Keratinocyte (primary cell): ENCODE data around the gene RIMS4. TPM values are rescaled to one million over a fixed set of nuclear protein-coding genes. Genes with fewer than 3 reads are reported as not detected.

Experiments
- DNase-seq: peaks from one replicate; pipeline ENCODE4 v3.0.0-alpha.2; 2011; ENCODE audit warnings: low read depth, missing footprints, low spot score
- FAIRE-seq: peaks from 2 replicates; lab custom pipeline; 2011; peaks lifted over from hg19 to GRCh38; lab: Jason Lieb, UNC
- H2AFZ ChIP-seq: 2 replicates; pipeline ENCODE4 v1.6.0; 2012; ENCODE audit warnings: low read length, control low read depth, inconsistent platforms; ENCODE audit not compliant: control insufficient read depth
- H3K27ac ChIP-seq: 2 replicates; pipeline ENCODE4 v1.5.1; 2011; ENCODE audit warnings: low read length; ENCODE audit not compliant: control insufficient read depth, insufficient read depth
- H3K27me3 ChIP-seq: 3 replicates; pipeline ENCODE4 v1.6.0; 2011; ENCODE audit warnings: low read length; ENCODE audit not compliant: control insufficient read depth, insufficient read depth; ENCODE audit errors: extremely low read depth
- H3K36me3 ChIP-seq, 2 experiments: 2 replicates in 1 of 2; 3 replicates in 1 of 2; pipeline ENCODE4 v1.5.1; 2011; ENCODE audit warnings: low read length in 2 of 2, mild to moderate bottlenecking in 1 of 2; ENCODE audit not compliant: control insufficient read depth in 2 of 2, insufficient read depth in 2 of 2; ENCODE audit errors: extremely low read depth in 1 of 2
- H3K4me1 ChIP-seq: 3 replicates; pipeline ENCODE4 v1.5.1; 2011; ENCODE audit warnings: low read length; ENCODE audit not compliant: control insufficient read depth, insufficient read depth; ENCODE audit errors: extremely low read depth
- H3K4me2 ChIP-seq: 3 replicates; pipeline ENCODE4 v1.6.0; 2011; ENCODE audit warnings: low read depth, low read length; ENCODE audit not compliant: control insufficient read depth, insufficient read depth; ENCODE audit errors: extremely low read depth
- H3K4me3 ChIP-seq, 3 experiments: fragments of 200-600 bp in 1 of 3; sonication (generic) in 1 of 3; 2 replicates in 2 of 3; 3 replicates in 1 of 3; pipeline ENCODE4 v1.5.1; 2011 to 2016; ENCODE audit warnings: low read length in 3 of 3, mild to moderate bottlenecking in 3 of 3, control low read depth in 2 of 3, inconsistent platforms in 1 of 3, low read depth in 1 of 3, mixed read lengths in 1 of 3, mixed run types in 1 of 3, moderate library complexity in 1 of 3; ENCODE audit not compliant: control insufficient read depth in 2 of 3, insufficient read depth in 2 of 3; ENCODE audit errors: extremely low read depth in 1 of 3
- H3K79me2 ChIP-seq: 2 replicates; pipeline ENCODE4 v1.6.0; 2012; ENCODE audit warnings: low read length; ENCODE audit not compliant: control insufficient read depth, insufficient read depth
- H3K9ac ChIP-seq: 3 replicates; pipeline ENCODE4 v1.6.0; 2011; ENCODE audit warnings: low read length; ENCODE audit not compliant: control insufficient read depth, insufficient read depth; ENCODE audit errors: extremely low read depth
- H3K9me1 ChIP-seq: 3 replicates; pipeline ENCODE4 v1.6.0; 2011; ENCODE audit warnings: low read length; ENCODE audit not compliant: control insufficient read depth, insufficient read depth; ENCODE audit errors: extremely low read depth
- H3K9me3 ChIP-seq: 2 replicates; pipeline ENCODE4 v1.5.1; 2012; ENCODE audit warnings: low read depth, low read length; ENCODE audit not compliant: control insufficient read depth
- H4K20me1 ChIP-seq: 3 replicates; pipeline ENCODE4 v1.6.0; 2011; ENCODE audit warnings: low read length; ENCODE audit not compliant: control insufficient read depth, insufficient read depth; ENCODE audit errors: extremely low read depth
- CTCF ChIP-seq, 3 experiments: IDR thresholded peaks in 1 of 3; conservative IDR thresholded peaks in 1 of 3; optimal IDR thresholded peaks in 1 of 3; 2 replicates in 2 of 3; 3 replicates in 1 of 3; pipeline versions ENCODE3 to v1.5.1; 2011; ENCODE audit warnings: low read length in 3 of 3, mild to moderate bottlenecking in 3 of 3, moderate library complexity in 2 of 3, control low read depth in 1 of 3, inconsistent platforms in 1 of 3; ENCODE audit not compliant: insufficient read depth in 2 of 3; ENCODE audit errors: extremely low read depth in 1 of 3
- EZH2 ChIP-seq: IDR thresholded peaks from one replicate; pipeline ENCODE4 v1.6.1; 2012; ENCODE audit warnings: inconsistent platforms, mild to moderate bottlenecking, low read length, moderate library complexity
- dilution Hi-C: fragments of 300-500 bp; cut with MboI; formaldehyde crosslinking; loops from one replicate; pipeline ENCODE4 v1.7.0; 2020; ENCODE audit warnings: low sequenced_read_pairs; ENCODE audit not compliant: extremely low pct_ligation_motif_present
- polyA plus RNA-seq, 5 experiments: library from polyadenylated mRNA; depleted of rRNA in 3 of 5; stranded (reverse) in 3 of 5; stranded (forward) in 1 of 5; unstranded in 1 of 5; fragments of >200 nt; gene quantifications; 1 replicate in 1 of 5; 2 replicates in 3 of 5; 3 replicates in 1 of 5; pipeline versions ENCODE4 v1.2.1 to v1.2.3, GENCODE V29; 2011 to 2012; ENCODE audit warnings: missing spikeins in 2 of 5, low read depth in 1 of 5, low replicate concordance in 1 of 5

The RIMS4 gene
- polyA plus RNA-seq, 1 donor (not counting 4 experiments of a cell fraction or from before 2014, with no cell fraction given), result not detected

GRCh38 chr20:44759595-44759994 lies 50.8 kb downstream of the RIMS4 start:
- Histone ChIP-seq H3K27me3 (peaks cover 13% of the 10 kb centered on the region), H3K4me2 (no peak overlapping the region), H3K36me3 (no peaks in the 10 kb centered on the region), H3K9ac (no peak overlapping the region), H2AFZ (no peak overlapping the region), H3K4me3 (no peak overlapping the region), H3K79me2 (no peaks in the 10 kb centered on the region), H3K9me1 (no peaks in the 10 kb centered on the region), H3K4me1 (no peaks in the 10 kb centered on the region), H4K20me1 (no peaks in the 10 kb centered on the region), H3K27ac (no peak overlapping the region), H3K9me3 (no peaks in the 10 kb centered on the region)
- DNase-seq (no peak), FAIRE-seq (no peak)
- no peak for TF ChIP-seq EZH2
- dilution Hi-C loops, result loop anchor here (25.0 kb wide), 1 partner anchor 103 kb away; no protein-coding TSS in a partner anchor

GRCh38 chr20:44758247-44759101 lies 51.9 kb downstream of the RIMS4 start:
- Histone ChIP-seq H3K27ac (no peak overlapping the region), H3K9me3 (no peaks in the 10 kb centered on the region), H3K9me1 (no peaks in the 10 kb centered on the region), H3K9ac (no peak overlapping the region), H4K20me1 (no peaks in the 10 kb centered on the region), H3K36me3 (no peaks in the 10 kb centered on the region), H3K79me2 (no peaks in the 10 kb centered on the region), H3K4me1 (no peaks in the 10 kb centered on the region), H3K4me3 (no peak overlapping the region), H2AFZ (no peak overlapping the region), H3K27me3 (peaks cover 18% of the 10 kb centered on the region), H3K4me2 (no peak overlapping the region)
- FAIRE-seq, result no peak
- dilution Hi-C loops, result loop anchor here (25.0 kb wide), 1 partner anchor 104 kb away; no protein-coding TSS in a partner anchor
- TF ChIP-seq EZH2, result no peak
- TF ChIP-seq CTCF (optimal IDR thresholded peaks at IDR 0.05 in 1 of 3, IDR thresholded peaks at IDR 0.05 in 1 of 3, conservative IDR thresholded peaks at IDR 0.05 in 1 of 3; ENCODE audit: extremely low read depth in 1 of 3, insufficient read depth in 2 of 3, low read length in 3 of 3), result no peak
- DNase-seq, result no peak
